NCI-H748 (cell line): ENCODE measurements around the gene RBBP4.
"Not testable (repeated sequence)": the region's sequence is repeated elsewhere in the genome, so short reads cannot be mapped to it uniquely, and the experiment has no call there.

Experiments used
- DNase-seq: peaks from one replicate; lab custom pipeline; 2025; ENCODE audit not compliant: unreplicated experiment; lab: John Stamatoyannopoulos, UW

RBBP4 gene

DNA sequence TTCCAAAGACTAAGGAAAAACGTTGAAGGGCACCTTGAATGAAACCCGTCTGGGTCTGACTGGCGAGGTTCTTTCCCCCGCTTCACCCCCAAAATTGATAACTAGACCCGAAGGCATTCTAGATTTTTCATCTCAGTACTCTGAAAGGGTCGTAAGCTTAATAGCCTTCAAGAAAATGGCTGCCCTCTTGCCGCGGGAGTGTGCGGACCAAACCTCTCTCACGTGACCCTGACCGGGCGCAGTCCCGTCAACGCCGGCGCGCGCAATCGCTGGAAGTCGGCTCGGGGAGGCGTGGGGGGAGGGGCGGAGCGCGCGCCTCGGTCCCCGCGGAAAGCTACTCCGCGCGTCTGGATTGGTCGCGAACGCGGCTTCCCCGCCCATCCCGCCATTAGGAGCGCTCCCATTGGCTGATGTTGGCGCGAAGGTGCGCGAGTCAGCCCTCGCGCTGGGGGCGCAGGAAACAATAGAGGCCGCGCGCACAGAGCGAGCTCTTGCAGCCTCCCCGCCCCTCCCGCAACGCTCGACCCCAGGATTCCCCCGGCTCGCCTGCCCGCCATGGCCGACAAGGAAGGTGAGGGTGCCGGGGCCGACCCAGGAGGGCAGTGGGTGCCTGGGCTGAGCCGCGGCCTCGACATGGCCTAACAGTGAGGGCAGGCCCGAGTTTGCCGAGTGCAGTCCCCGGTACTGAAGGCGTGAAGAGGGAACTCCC is at the start of gene RBBP4:
Gene RBBP4, plus strand, starts transcription at position 457 of the 709 bp plus-strand sequence. Its CDS starts 99 bp downstream, at position 556.
- DNase-seq: peak; percentile 97

DNA sequence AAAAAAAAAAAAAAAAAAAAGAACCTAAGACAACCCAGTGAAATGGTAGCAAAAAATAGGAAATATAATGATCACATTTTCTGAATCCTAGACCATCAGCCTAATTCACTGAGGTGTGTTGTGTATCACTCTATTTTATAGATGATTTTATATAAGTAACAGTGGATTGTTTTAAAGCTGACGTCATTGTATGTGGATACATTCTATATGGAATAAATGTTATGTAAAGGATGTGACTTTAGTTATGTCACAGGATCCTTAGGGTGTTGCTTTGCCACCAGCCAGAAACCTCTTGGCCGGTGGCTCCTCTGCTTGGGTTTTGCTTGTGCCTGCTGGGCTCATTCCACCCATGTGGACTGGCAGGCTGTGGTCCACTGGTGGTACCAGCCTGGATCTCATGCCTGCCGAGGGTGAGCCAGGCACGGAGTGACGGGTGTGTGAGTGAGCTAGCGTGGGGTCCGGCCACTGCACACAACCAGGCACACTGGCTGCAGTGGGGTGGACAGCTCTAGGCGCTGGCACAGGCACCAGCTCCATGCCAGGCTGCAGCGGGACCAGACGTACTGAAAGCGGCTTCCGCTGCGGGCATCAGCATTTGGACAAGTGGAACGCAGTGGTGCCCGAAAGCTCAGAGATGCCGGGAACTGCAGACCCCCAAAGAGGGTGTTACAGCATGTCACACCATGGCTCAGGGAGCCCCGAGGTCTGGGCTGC is 45.1 kb upstream of the RBBP4 start:
- DNase-seq: no peak

DNA sequence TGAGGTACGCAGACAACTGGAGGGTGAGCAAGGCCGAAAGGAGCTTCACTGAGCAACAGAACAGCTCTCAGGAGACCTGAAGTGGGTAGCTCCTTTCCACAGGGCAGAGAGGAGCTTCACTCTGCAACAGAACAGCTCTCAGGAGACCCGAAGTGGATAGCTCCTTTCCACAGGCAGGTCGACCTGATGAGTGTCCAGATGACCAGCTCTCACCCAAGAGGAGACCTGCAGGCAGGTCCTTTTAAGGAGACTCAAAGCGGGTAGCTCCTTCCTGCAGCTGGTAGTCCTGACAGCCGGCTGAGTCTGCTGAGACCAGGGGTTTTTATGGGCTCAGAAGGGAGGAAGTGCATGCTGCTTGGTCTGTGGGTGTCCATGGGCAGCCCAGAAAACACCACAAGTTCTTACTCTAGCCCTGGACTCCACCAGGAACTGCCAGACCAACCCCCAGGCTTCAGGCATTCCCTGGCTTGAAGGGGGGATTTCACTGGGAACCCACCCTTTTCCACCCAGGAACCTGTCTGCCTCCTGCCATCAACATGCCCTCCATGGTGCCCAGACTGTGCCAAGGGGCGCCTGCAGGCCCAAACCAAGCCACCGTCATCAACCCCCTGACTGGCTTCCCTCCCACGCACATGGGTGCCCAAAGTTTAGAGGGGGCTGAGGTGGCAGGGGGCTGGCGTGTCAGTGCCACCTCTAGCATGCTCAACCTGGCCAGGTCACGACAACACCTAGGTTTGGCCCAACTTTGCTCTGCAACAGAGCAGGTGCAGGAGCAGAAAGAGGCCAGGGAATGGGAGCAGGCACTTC is 44.2 kb upstream of the RBBP4 start:
- no peak for DNase-seq

DNA sequence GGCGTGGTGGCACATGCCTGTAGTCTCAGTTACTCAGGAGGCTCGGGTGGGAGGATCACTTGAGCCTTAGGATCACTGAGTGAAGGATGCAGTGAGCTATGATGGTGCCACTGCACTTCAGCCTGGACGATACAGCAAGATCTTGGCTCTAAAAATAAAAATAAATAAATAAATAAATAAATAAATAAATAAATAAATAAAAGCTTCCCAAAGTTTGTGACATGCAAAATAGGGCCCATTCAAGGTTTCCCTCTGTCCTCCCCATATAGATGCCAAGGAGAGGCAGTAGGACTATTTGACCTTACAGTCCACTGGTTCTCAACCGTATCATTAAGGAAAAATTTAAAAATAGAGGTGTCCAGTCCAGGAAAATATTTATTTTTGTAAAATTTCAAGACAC is 41.8 kb upstream of the RBBP4 start:
- no peak for DNase-seq

DNA sequence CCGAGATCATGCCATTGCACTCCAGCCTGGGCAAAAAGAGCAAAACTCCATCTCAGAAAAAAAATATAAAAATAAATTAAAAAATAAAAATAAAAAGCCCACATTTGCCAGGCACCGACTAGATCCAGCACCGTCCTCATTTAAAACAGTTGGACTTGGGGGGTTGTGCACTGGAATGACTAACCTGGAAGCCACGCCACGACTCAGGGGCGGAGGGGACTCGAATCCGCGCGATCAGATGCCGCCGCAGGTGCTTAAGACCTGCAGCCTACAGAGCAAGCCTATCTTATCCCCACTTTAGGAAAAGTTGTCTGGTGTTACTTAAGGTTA is 39.2 kb upstream of the RBBP4 start:
- DNase-seq: no peak

DNA sequence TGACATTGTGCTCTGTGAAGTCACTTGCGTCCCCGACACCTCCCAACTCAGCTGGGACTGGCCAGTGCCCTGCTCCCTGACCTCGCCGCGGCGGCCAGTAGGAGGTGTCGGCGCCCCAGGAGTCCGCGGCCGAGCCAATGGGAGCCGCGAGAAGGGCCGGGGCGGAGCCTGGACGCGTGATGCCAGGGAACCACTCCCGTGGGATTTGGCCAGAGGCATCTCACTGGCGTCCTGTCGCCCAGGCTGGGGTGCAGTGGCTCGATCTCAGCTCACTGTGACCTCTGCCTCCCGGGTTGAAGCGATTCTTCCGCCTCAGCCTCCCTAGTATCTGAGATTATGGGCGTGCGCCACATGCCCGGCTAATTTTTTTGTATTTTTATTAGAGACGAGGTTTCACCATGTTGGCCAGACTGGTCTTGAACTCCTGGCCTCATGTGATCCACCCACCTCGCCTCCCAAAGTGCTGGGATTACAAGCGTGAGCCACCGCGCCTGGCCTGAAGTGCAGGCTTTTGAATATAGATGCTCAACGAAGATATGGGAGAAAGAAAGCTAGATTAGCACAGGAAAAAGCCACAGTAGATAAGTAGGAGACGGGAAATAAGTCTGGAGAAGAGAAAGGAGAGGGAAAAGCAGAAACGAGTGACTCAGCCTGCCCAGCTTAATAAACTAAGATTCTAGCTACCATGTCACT is 38.7 kb upstream of the RBBP4 start:
- DNase-seq: peak; percentile 76

DNA sequence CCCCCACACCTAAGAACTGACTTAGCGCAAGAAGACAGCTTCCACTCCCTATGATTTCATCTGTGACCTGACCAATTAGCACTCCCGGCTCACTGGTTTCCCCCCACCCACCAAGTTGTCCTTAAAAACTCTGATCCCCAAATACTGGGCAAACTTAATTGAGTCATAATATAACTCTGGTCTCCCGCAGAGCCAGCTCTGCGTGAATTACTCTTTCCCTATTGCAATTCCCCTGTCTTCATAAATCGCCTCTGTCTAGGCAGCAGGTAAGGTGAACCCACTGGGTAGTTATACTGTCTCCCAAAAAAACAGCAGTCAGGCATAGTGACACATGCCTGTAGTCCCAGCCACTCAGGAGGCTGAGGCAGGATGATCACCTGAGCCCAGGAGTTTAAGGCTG is 37.5 kb upstream of the RBBP4 start:
- no peak for DNase-seq

DNA sequence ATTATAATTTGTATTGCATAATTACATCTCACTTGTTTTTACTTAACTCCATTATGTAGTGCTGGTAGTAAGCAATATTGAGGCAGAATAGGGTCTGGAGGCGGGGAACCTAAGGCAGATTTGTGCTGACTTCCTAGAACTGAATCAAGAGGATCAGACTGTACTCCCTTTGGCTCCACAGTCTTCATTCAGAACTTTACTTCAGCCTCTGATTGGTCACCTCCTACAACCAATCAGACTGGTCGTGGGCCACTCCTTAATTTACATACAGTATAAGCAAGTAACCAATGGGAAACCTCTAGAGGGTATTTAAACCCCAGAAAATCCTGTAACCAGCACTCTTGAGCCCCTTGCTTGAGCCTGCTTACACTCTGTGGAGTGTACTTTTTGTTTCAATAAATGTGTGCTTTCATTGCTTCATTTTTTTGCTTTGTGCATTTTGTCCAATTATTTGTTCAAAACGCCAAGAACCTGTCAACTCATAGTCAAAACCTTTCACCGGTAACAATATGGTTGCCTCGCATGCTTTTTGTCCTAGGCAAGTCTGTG is 32.3 kb upstream of the RBBP4 start:
- no peak for DNase-seq

DNA sequence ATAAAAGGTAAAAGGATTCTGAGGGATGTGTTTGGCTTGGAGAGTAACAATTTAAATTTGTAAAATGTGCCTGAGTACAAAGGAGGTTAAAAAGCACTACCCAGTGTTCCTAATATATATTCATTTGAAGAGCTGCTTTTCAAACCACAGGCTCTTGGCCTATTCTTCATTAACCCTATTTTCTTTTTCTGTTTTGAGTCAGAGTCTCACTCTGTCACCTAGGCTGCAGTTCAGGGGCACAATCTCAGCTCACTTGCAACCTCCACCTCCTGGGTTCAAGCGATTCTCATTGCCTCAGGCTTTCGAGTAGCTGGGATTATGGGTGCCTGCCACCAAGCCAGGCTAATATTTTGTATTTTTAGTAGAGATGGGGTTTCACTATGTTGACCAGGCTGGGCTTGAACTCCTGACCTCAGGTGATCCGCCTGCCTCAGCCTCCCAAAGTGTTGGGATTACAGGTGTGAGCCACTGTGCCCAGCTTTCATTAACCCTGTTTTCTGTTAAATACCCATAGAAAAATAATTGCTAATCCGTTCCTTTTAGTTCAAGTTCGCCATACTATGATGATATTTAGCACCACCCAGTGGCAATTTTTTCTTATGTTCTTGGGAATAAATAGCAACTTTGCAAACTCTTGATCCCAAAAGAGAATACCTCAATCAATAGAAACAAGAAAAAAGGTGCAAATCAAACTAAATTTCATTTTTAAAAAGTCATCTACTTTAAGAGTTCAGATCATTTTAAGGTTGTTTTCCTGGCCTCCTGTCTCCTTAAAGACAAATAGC is 31.1 kb upstream of the RBBP4 start:
- DNase-seq: no peak

DNA sequence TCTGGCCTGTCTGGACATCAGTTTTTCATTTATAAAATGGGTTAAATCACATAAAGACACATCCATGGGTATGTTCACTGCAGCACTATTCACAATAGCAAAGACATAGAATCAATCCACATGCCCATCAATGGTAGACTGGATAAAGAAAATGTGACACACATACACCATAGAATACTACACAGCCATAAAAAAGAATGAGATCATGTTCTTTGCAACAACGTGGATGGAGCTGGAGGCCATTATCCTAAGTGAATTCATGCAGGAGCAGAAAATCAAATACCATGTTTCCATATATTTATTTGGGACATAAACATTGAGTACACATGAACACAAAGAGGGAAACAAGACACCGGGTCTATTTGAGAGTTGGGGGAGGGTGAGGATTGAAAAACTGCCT is 28.8 kb upstream of the RBBP4 start:
- no peak for DNase-seq

DNA sequence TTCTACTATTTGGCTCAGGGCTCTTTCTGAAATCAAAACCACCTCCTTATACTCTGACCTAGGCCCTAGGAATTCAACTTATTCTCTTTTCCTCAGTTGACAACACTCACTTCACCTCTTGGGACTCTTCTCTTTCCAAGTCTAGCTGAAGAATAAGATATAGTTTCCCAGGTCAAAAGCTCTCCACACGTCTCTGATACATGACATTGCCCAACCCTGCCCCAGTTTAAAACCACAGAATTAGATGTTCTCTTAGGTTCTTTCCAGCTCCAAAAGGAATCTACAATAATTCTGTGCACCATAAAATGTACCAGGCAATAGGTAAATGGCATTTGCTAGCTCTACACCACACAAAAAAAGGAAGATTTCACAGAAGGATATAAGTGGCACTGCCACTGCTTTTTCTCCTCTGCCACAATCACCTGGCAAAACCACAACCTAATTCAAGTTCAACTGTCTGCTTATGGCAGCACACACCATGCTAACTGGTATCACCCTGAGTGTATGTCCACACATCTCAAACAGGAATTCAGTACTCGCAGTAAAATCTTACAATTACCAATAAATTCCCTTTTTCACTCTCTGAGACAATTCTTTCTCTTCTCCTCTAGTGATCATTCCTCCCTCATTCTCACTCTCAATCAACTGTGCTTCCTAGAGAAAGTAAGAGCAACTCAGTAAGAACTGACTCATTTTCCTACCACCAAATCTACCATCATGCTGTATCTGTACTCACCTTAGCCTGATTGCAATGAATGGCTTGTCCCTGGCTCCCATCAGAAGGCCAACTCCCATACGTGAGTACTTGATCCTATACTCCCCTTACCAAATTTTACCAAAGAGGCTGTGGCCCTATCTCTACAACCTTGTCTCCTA is 28.0 kb upstream of the RBBP4 start:
- no peak for DNase-seq

DNA sequence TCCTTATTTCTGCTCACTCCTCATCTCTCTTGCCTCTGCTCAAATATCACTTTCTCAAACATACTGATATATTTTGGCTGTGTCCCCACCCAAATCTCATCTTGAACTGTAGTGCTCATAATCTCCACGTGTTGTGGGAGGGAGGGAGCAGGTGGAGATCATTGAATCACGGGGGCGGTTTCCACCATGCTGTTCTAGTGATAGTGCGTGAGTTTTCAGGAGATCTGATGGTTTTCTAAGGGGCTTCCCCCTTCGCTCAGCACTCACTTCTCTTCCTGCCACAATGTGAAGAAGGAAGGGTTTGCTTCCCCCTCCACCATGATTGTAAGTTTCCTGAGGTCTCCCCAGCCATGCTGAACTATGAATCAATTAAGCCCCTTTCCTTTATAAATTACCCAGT is 27.2 kb upstream of the RBBP4 start:
- DNase-seq: no peak

DNA sequence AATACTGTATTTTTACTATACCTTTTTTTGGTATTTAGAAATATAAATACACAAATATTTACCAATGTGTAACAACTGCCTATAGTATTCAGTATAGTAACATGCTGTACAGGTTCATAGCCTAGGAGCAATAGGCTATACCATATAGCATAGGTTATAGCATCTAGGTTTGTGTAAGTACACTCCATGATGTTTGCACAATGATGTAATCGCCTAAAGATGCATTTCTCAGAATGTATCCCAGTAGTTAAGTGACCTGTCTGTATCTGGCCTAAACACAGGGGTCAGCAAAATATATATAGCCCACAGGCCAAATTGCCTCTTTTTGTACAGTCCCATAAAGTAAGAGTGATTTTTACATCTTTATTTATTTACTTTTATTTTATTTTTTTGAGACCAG is 24.8 kb upstream of the RBBP4 start:
- DNase-seq: no peak

DNA sequence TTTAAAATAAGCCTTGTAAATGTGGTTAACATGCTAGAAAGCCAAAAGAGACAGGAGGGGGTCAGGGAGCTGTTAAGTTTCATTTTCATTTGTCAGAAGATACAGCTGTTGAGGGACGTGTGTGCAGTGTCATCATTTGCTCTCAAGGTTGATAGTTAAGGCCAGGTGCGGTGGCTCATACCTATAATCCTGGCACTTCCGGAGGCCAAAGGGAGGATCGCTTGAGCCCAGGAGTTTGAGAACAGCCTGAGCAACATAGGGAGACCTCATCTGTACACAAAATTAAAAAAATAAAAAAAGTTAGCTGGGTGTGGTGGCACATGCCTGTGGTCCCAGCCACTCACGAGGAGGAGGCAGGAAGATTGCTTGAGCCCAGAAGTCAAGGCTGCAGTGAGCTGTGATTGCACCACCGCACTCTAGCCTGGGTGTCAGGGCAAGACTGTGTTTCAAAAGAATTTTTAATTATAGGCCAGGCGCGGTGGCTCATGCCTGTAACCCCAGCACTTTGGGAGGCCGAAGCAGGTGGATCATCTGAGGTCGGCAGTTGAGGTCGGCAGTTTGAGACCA is 23.3 kb upstream of the RBBP4 start:
- no peak for DNase-seq

DNA sequence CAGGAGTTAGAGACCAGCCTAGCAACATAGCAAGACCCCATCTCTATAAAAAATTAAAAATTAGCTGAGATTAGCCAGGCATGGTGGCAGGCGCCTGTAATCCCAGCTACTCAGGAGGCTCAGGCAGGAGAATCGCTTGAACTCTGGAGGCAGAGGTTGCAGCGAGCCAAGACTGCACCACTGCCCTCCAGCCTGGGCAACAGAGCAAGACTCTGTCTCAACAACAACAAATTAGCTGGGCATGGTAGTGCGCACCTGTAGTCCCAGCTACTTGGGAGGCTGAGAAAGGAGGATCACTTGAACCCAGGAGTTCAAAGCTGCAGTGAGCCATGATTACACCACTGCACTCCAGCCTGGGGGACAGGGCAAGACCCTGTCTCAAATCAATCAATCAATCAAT is 20.8 kb upstream of the RBBP4 start:
- DNase-seq: not testable (repeated sequence)

DNA sequence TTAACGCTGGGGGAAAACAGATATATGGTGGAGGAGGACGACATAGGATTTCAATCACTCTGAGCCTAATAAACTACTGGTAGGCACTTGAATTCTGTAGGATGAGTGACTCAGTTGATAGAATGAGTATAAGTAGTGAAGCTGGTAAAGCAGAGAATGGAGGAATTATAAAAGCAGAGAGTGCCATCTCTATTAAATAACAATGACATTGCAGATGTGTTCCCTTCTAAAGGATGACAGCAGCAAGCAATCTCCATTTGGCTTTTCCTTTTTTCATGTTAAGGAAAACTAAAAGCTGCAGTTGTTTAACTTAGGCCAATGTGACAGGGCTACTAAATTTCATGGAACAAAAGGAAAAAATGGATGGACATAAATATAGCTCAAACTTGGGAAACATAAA is 18.2 kb upstream of the RBBP4 start:
- no peak for DNase-seq

DNA sequence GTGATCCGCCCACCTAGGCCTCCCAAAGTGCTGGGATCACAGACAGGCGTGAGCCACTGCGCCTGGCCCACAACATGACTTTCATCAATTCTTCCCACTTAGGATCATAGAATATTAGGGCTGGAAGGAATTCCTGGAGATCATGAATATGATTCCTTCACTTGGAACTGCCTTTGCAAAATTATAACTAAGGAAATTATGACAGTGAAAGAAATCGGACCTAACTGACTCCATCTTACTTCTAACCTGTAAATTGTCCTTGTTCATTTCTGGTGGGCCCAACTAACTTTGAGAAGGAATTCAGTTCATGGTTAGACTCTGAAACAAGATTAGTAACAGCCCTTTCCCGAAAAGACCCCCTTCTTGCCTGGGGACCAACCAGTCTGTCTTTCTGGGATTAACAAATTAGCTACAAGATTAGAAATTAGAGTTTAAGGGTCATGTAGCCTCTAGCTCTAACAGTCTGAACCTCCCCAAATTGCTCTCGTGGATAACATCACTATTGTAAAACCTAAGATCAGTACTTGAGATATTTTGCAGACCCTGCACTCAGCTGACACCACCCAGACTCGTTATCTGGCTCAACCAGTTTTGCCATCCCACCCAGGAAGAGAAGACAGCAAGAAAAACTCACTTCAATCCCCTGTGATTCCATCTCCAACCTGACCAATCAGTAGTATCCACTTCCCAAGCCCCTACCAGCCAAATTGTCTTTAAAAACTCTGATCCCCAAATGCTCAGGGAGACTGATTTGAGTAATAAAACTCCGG is 15.3 kb upstream of the RBBP4 start:
- DNase-seq: no peak

DNA sequence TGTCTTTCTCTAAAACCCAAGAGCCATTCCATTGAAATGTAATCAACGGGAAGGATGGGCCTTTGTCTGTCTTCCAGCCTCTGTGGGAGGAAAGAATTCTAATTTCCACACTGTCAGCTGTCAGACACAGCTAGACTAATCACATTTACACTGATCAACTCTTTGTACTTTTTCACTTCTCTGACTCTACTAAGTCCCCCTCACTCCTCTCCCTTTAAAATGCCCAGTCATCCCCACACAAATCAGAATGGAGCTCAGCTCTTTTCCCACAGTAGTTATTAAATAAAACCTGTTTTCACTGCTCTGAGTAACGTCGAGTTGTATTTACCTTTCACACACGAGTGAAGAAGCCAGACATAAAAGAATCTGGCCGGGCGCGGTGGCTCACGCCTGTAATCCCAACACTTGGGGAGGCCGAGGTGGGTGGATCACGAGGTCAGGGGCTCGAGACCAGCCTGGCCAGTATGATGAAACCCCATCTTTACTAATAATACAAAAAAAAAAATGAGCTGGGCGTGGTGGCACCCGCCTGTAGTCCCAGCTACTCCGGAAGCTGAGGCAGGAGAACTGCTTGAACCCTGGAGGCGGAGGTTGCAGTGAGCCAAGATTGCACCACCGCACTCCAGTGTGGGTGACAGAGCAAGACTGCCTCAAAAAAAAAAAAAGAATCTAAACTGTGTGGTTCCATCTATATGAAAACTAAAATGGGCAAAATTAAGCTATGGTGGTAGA is 13.9 kb upstream of the RBBP4 start:
- no peak for DNase-seq
